ENCODE results near the gene INPP1.
"Not testable (repeated sequence)": the region's sequence is repeated elsewhere in the genome, so short reads cannot be mapped to it uniquely, and the experiment has no call there.

INPP1 gene
- total RNA-seq = 4.1 to 16.8 (median 12.0) reads per million in 18 experiments

DNA sequence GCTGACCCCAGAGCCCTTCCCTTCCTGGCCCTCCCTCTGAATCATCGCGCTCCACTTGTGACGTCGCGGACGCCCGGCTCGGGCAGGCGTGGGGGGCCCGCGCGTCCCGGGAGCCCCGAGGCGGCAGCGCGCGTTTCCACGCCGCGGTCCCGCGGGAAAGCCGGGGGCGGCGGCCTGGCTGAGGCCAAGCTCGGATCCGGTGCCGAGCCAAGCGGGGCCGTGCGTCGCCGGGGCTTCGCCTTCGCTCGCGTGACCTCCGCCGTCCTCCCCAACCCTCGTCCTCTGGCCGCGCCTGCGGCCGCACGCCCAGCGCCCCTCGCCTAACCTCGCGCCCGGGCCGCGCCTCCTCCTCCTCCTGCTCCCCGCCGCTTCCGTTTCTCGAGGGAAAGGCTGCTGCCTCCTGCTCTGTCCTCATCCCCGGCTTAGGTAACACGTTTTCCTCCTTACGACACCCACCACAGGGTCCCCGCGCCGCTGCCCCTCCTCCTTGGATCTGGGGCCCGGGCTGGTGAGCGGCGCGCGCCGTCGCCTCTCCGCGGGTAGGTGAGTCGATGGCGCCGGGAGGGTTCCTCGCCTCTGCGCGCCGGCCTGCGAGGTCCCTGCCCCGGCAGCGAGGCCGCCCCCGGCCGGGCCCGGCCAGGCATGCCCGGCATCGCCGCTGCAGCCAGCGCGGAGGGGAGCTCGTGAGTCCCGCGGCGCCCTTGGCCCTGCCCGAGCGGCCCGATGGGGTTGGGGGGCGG, at the start of gene INPP1:
Gene INPP1 (plus strand): TSS at position 54 of the 740 bp plus-strand sequence. CDS start 16,514 bp downstream, outside the sequence.
- peak; percentile 74 to 81 for DNase-seq

GRCh38 chr2:190297880-190298279, 45.5 kb upstream of the INPP1 start:
- DNase-seq = not testable (repeated sequence)

DNA sequence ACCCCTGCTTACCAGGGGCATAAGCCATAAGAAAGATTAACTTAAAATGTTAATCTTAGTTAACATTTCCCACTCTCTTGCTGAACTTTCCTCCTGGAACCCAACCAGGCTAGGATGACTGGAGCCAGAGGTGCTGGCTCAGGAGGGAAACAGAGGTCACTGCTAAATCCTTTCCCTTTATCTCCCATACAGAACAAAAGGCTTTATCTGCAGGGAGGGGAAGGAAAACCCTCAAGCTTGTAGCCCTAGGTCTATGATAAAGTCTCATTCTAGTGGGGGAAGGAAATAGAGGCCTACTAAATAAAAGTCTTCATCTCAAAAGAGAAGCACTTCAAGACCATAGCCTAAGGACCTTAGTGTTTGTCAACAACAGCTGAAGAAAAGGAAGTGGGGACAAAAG, 42.4 kb upstream of the INPP1 start:
- DNase-seq = no peak

- DNase-seq = no peak
These were observed 41.3 kb upstream of the INPP1 start for GRCh38 chr2:190302052-190302451.

GRCh38 chr2:190303647-190304046, 39.7 kb upstream of the INPP1 start:
- no peak for DNase-seq

- DNase-seq = no peak
These were observed 39.0 kb upstream of the INPP1 start for GRCh38 chr2:190304404-190304803.

- DNase-seq = no peak
These were observed 35.4 kb upstream of the INPP1 start for GRCh38 chr2:190308031-190308430.

DNA sequence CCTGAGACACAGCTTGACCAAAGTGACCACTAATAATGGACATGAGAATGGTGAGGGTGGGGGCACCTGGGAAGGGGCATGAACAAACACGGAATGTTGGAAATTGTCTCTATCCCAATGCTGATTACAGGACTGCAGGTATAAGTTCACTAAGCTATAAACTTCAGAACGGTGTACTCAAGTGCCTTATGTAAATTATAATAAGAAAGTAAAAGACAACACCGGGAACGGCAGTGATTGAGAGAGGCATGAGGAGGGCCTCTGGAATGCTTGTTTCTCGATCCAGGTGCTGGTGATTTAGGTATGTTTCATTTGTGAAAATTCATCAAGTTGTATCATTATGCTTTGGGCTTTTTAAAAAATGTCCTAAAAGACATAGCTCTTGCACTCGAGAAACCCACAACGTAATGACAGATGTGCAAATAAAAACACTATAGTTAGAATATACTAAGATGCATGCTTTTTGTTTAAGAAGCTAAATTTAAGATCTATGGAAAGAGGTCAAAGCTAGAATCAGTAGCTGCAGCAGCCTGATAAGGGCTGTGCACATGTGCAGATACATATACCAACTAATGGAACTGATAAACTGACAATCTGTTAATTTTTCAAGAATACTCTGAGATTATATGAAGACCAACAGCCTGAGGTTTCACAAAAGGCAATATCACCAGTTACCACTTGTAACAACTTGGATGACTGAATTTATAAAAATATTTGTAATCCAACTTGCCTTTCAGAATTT, 31.3 kb upstream of the INPP1 start:
- no peak for DNase-seq

DNA sequence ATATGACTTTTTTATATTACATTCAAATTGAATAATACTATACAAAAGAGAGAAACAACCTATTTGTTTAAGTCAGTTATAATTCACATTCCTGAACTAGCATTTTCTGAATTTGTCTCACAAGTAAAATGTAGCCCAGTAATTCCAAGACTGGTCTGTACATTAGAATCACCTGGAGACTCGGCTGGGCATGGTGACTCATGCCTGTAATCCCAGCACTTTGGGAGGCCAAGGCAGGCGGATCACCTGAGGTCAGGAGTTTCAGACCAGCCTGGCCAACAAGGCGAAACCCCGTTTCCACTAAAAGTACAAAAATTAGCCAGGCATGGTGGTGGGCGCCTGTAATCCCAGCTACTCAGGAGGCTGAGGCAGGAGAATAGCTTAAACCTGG, 30.8 kb upstream of the INPP1 start:
- not testable (repeated sequence) for DNase-seq

DNA sequence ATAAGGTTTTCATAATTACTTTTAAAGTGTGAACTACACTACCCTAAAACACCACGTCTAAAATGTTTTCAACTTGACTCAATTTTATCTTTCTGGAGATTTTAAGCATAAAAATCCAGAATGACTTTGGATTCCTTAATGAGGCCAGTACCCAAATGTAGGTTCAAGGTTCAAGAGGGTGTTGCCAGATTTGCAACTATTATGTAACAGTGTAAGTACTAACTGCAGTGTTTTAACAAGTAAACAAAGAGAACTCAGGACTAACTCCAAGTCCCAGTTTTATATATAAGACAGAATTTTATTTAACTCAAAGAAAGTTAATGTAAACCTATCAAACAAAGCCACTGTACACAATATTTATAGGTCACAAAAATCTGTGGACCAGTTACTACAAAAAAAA, 29.5 kb upstream of the INPP1 start:
- no peak for DNase-seq

GRCh38 chr2:190315273-190315672, 28.1 kb upstream of the INPP1 start:
- no peak for DNase-seq

DNA sequence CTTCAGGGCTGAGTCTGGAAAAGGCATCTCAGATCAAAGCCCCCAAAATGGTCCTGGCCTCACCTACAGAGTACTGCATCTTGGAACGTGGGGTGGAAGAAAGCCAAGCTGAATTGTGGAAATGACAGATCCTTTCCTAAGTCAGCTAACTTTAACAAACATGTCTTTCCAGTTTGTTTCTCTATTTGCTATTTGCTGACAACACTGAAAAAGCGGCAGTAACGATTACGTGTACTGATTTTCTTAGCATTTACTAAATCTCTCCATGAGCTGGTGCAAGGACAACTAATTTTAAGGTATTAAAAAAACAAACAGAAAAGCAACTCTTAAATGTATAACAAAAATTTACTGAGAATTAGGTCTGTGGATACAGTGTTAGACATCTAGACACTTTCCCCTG, 24.9 kb upstream of the INPP1 start:
- DNase-seq = no peak

DNA sequence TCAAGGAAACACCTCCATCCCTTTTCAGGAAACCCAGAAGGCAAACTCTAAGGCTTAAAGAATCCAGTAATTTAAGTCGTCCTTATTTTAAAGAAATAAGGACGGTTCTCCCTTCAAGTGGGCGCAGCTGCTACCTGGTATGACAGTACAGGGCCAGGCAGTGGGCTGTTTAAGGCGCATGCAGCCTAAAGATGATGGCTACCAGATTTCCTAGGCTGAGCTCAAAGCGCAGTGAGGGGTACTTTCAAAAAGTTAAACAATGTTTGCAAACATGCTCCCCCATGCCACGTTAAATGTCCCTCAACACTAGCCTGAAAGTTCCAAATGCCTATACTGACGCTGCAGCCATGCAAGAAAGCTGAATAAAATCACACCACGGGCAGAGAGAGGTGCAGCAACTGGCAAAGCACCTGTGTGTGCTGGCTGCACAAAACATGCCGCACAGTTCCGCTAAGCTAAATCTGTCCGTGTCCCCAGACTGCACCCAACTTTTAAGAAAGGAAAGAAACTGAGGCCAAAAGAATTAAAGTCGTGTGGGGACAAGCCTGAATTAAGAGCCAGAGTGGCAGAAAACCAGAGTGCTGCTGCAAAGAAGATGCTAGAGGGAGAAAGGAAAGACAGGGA, 24.3 kb upstream of the INPP1 start:
- no peak for DNase-seq

GRCh38 chr2:190319555-190320498, 23.6 kb upstream of the INPP1 start, which contains the start of gene HIBCH:
TSS of gene HIBCH (minus strand) at chr2:190319826. CDS start at chr2:190319750, 76 bp downstream.
- DNase-seq = peak; percentile 99

- DNase-seq = no peak
These were observed 22.7 kb upstream of the INPP1 start for GRCh38 chr2:190320696-190321095.

- no peak for DNase-seq
These were observed 20.0 kb upstream of the INPP1 start for GRCh38 chr2:190323406-190323805.

DNA sequence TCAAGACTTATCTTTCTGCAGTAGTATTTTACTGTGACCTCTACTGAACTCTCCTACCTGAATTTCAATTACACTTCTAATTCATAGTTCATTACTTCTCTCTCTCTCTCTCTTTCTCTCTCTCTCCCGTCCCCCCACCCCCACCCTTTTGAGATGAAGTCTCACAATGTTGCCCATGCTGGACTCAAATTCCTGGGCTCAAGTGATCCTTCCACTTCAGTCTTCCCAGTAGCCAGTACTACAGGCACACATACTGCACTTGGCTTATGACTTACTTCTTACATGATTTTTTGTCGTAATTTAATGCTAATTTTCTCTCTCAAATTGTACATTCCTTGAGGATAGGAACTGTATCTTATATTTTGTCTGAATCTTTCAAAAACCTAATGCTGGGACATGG, 17.8 kb upstream of the INPP1 start:
- DNase-seq = no peak

GRCh38 chr2:190327867-190328572, 15.4 kb upstream of the INPP1 start:
- DNase-seq = no peak

- DNase-seq = no peak
These were observed 14.7 kb upstream of the INPP1 start for GRCh38 chr2:190328573-190329147.

- DNase-seq = no peak
These were observed 10.0 kb upstream of the INPP1 start for GRCh38 chr2:190333395-190333794.

- no peak for DNase-seq
These were observed 9.5 kb upstream of the INPP1 start for GRCh38 chr2:190333928-190334327.
